ENCODE measurements around the gene CHIT1.

- no peak for TF ChIP-seq EZH2 (IDR thresholded peaks at IDR 0.05)
- TF ChIP-seq POLR2AphosphoS5 (IDR thresholded peaks at IDR 0.05; ENCODE audit: borderline replicate concordance, low read depth, low read length), result no peak
Observed at GRCh38 chr1:203200916-203201315, 28.6 kb downstream of the CHIT1 start.
